GM23338 (cell line): Measurements from ENCODE around the gene TTC38. TPM values are rescaled to one million over a fixed set of nuclear protein-coding genes. Genes with fewer than 3 reads are reported as not detected.

Source experiments
- ATAC-seq: fragments of 200-7000 bp; cut with Tn5 transposase; 3 replicates; pipeline ENCODE4 v1.9.1; 2020
- DNase-seq: peaks from one replicate; pipeline ENCODE4 v3.0.0-alpha.2; 2015; ENCODE audit warnings: low spot score
- H2AFZ ChIP-seq: fragments of 200-600 bp; sonication (generic); 2 replicates; pipeline ENCODE4 v1.8.0; 2016; ENCODE audit warnings: antibody characterized with exemption, mild to moderate bottlenecking, moderate library complexity
- H3F3A ChIP-seq: fragments of 200-600 bp; sonication (generic); replicated peaks from 2 replicates; pipeline ENCODE4 v1.8.0; 2017; ENCODE audit warnings: antibody characterized with exemption, mixed run types, low read depth
- H3K27ac ChIP-seq: fragments of 200-600 bp; sonication (generic); 2 replicates; pipeline ENCODE4 v1.6.1; 2016; ENCODE audit warnings: low read depth
- H3K27me3 ChIP-seq: fragments of 200-600 bp; sonication (generic); 2 replicates; pipeline ENCODE4 v1.8.0; 2016; ENCODE audit warnings: mild to moderate bottlenecking, mixed run types, moderate library complexity; ENCODE audit not compliant: insufficient read depth
- H3K36me3 ChIP-seq: fragments of 200-600 bp; sonication (generic); 2 replicates; pipeline ENCODE4 v1.8.0; 2016; ENCODE audit warnings: mild to moderate bottlenecking; ENCODE audit not compliant: insufficient read depth
- H3K4me1 ChIP-seq: fragments of 200-600 bp; sonication (generic); 2 replicates; pipeline ENCODE4 v1.8.0; 2016; ENCODE audit warnings: mild to moderate bottlenecking, moderate library complexity; ENCODE audit not compliant: insufficient read depth
- H3K4me2 ChIP-seq: fragments of 200-600 bp; sonication (generic); 2 replicates; pipeline ENCODE4 v1.7.1; 2017; ENCODE audit warnings: mixed run types
- H3K4me3 ChIP-seq: fragments of 200-600 bp; sonication (generic); 2 replicates; pipeline ENCODE4 v1.6.1; 2016; ENCODE audit warnings: mixed run types
- H3K79me2 ChIP-seq: fragments of 200-600 bp; sonication (generic); replicated peaks from 2 replicates; pipeline ENCODE4 v1.8.0; 2017; ENCODE audit warnings: mild to moderate bottlenecking; ENCODE audit not compliant: insufficient read depth
- H3K9me2 ChIP-seq: fragments of 200-600 bp; sonication (generic); 2 replicates; pipeline ENCODE4 v1.8.0; 2017; ENCODE audit not compliant: insufficient read depth
- H4K20me1 ChIP-seq: fragments of 200-600 bp; sonication (generic); replicated peaks from 2 replicates; pipeline ENCODE4 v1.8.0; 2017; ENCODE audit warnings: mild to moderate bottlenecking; ENCODE audit not compliant: insufficient read depth
- H3K27ac Mint-ChIP-seq: 2 replicates; pipeline ENCODE4 v1.8.0; 2020; ENCODE audit warnings: inconsistent platforms, mild to moderate bottlenecking, moderate library complexity, mixed read lengths
- H3K27me3 Mint-ChIP-seq: 3 replicates; pipeline ENCODE4 v1.8.0; 2022; ENCODE audit warnings: low read depth, mild to moderate bottlenecking, moderate library complexity, mixed read lengths, inconsistent platforms; ENCODE audit not compliant: insufficient read depth, poor library complexity
- H3K36me3 Mint-ChIP-seq: 3 replicates; pipeline ENCODE4 v1.8.0; 2021; ENCODE audit warnings: low read depth, mild to moderate bottlenecking, inconsistent platforms, moderate library complexity, mixed read lengths
- H3K4me1 Mint-ChIP-seq: 3 replicates; pipeline ENCODE4 v1.8.0; 2020; ENCODE audit warnings: mild to moderate bottlenecking, inconsistent platforms, mixed read lengths
- H3K4me3 Mint-ChIP-seq: 3 replicates; pipeline ENCODE4 v1.8.0; 2021; ENCODE audit warnings: moderate library complexity, mild to moderate bottlenecking, inconsistent platforms, mixed read lengths
- H3K9me3 Mint-ChIP-seq: 3 replicates; pipeline ENCODE4 v1.8.0; 2020; ENCODE audit warnings: moderate library complexity, mild to moderate bottlenecking, inconsistent platforms, mixed read lengths
- CREB1 ChIP-seq: fragments of 250-450 bp; sonication (Bioruptor Pico); IDR thresholded peaks from 2 replicates; pipeline ENCODE4 v1.5.0; 2020; ENCODE audit warnings: low read depth, mild to moderate bottlenecking, moderate library complexity
- EZH2 ChIP-seq: fragments of 200-600 bp; sonication (generic); IDR thresholded peaks from one replicate; pipeline ENCODE4 v1.8.0; 2017; ENCODE audit warnings: antibody characterized with exemption, mild to moderate bottlenecking, low read depth; ENCODE audit not compliant: unreplicated experiment
- EZH2phosphoT487 ChIP-seq: fragments of 200-600 bp; sonication (generic); IDR thresholded peaks from one replicate; pipeline ENCODE4 v1.8.1; 2018; ENCODE audit warnings: antibody characterized with exemption; ENCODE audit not compliant: unreplicated experiment
- JUNB ChIP-seq: IDR thresholded peaks from one replicate; pipeline ENCODE4 v1.6.1; 2016; ENCODE audit warnings: antibody characterized with exemption; ENCODE audit not compliant: unreplicated experiment
- NANOG ChIP-seq: IDR thresholded peaks from 2 replicates; pipeline ENCODE4 v1.6.1; 2016; ENCODE audit warnings: antibody characterized with exemption, borderline replicate concordance
- POLR2AphosphoS5 ChIP-seq: IDR thresholded peaks from 2 replicates; pipeline ENCODE4 v1.6.1; 2016; ENCODE audit warnings: antibody characterized with exemption, low read depth
- STAT1 ChIP-seq: IDR thresholded peaks from one replicate; pipeline ENCODE4 v1.6.1; 2016; ENCODE audit warnings: antibody characterized with exemption; ENCODE audit not compliant: unreplicated experiment
- ZNF114 ChIP-seq: fragments of 250-450 bp; sonication (Bioruptor Pico); IDR thresholded peaks from 2 replicates; pipeline ENCODE4 v1.5.0; 2020; ENCODE audit warnings: mild to moderate bottlenecking, moderate library complexity
- ZNF331 ChIP-seq: fragments of 250-450 bp; sonication (Bioruptor Pico); IDR thresholded peaks from 2 replicates; pipeline ENCODE4 v1.5.0; 2020; ENCODE audit warnings: low read depth, mild to moderate bottlenecking, moderate library complexity
- polyA plus RNA-seq: library from polyadenylated mRNA; unstranded; fragments of >200 nt; fragmentation: Nextera tagmentation; extraction: Ambion mirVana; gene quantifications from 2 replicates; pipeline ENCODE4 v1.2.1, GENCODE V29; 2016
- total RNA-seq: library from RNA; depleted of rRNA; stranded (reverse); fragments of >200 nt; shearing (Covaris generic); gene quantifications from 2 replicates; pipeline ENCODE4 v1.2.3, GENCODE V29; 2014
- TF ChIP-seq, protein P1 (sequence below): IDR thresholded peaks from one replicate; pipeline ENCODE4 v1.6.1; 2018; ENCODE audit warnings: antibody characterized with exemption; ENCODE audit not compliant: unreplicated experiment
- TF ChIP-seq, protein P2 (sequence below): fragments of 250-450 bp; sonication (Bioruptor Pico); IDR thresholded peaks from 2 replicates; pipeline ENCODE4 v1.5.0; 2020; ENCODE audit warnings: mild to moderate bottlenecking, moderate library complexity
- TF ChIP-seq, protein P3 (sequence below): IDR thresholded peaks from 2 replicates; pipeline ENCODE4 v1.6.1; 2016; ENCODE audit warnings: antibody characterized with exemption
- TF ChIP-seq, protein P4 (sequence below), 2 experiments: fragments of 200-600 bp in 1 of 2; sonication (generic) in 1 of 2; conservative IDR thresholded peaks; 2 replicates each; pipeline versions ENCODE4 v1.5.1 to v1.6.1; 2016 to 2017; ENCODE audit warnings: antibody characterized with exemption in 2 of 2, low read depth in 2 of 2, mild to moderate bottlenecking in 2 of 2, moderate library complexity in 1 of 2

Gene TTC38
- total and polyA plus RNA-seq, 2 experiments from 2014 or later, result 11.8 to 46.6 TPM

DNA sequence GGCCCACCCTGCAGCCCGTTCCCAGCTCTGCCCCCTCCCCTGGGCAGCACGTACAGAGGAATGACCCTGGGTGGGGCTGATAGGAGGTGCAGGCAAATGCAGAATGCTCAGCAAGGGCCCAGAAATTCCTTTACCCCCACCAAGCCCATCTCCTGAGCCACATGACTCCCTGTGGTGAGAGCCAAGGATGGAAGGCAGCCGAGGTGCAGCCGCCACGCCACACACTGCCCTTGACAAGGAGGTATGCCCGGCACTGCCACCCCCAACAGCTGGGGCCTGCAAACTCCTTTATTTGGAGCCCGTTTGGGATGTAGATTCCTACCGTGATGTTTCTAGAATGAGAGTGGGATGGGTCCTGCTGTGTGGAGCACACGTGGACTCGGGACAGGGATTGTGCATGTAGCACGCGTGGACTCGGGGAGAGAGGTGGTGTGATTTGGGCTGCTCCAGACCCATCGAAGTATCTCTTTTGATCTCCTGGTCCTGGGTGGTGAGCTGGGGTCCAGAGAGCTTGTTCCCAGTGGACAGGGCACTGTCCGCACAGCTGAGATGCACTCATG is 41.8 kb downstream of the TTC38 start:
- peaks cover 13% of the 10 kb centered on the region; the same call in 1 of the 2 replicates for H4K20me1 ChIP-seq
- DNase-seq (no peak), ATAC-seq (no peak)
- peaks cover 27% of the 10 kb centered on the region for H3K36me3 Mint-ChIP-seq
- peaks cover 36% of the 10 kb centered on the region for H3K79me2 ChIP-seq
- H3K27ac Mint-ChIP-seq, result no peak overlapping the region
- H3K36me3 ChIP-seq, result no peaks in the 10 kb centered on the region; the same call in 1 of the 2 replicates
- no peak overlapping the region for H3K4me3 Mint-ChIP-seq
- peaks cover 2% of the 10 kb centered on the region for H3K27me3 Mint-ChIP-seq
- no peaks in the 10 kb centered on the region for H3K4me1 ChIP-seq
- no peaks in the 10 kb centered on the region for H3F3A ChIP-seq
- H3K4me1 Mint-ChIP-seq, result no peaks in the 10 kb centered on the region
- H3K4me3 ChIP-seq, result no peak overlapping the region
- TF ChIP-seq, protein P1, sequence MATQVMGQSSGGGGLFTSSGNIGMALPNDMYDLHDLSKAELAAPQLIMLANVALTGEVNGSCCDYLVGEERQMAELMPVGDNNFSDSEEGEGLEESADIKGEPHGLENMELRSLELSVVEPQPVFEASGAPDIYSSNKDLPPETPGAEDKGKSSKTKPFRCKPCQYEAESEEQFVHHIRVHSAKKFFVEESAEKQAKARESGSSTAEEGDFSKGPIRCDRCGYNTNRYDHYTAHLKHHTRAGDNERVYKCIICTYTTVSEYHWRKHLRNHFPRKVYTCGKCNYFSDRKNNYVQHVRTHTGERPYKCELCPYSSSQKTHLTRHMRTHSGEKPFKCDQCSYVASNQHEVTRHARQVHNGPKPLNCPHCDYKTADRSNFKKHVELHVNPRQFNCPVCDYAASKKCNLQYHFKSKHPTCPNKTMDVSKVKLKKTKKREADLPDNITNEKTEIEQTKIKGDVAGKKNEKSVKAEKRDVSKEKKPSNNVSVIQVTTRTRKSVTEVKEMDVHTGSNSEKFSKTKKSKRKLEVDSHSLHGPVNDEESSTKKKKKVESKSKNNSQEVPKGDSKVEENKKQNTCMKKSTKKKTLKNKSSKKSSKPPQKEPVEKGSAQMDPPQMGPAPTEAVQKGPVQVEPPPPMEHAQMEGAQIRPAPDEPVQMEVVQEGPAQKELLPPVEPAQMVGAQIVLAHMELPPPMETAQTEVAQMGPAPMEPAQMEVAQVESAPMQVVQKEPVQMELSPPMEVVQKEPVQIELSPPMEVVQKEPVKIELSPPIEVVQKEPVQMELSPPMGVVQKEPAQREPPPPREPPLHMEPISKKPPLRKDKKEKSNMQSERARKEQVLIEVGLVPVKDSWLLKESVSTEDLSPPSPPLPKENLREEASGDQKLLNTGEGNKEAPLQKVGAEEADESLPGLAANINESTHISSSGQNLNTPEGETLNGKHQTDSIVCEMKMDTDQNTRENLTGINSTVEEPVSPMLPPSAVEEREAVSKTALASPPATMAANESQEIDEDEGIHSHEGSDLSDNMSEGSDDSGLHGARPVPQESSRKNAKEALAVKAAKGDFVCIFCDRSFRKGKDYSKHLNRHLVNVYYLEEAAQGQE, result no peak
- no peak for TF ChIP-seq EZH2phosphoT487
- no peak for TF ChIP-seq STAT1
- TF ChIP-seq CREB1 (CRISPR knock-in tag), result no peak
- TF ChIP-seq, protein P2, sequence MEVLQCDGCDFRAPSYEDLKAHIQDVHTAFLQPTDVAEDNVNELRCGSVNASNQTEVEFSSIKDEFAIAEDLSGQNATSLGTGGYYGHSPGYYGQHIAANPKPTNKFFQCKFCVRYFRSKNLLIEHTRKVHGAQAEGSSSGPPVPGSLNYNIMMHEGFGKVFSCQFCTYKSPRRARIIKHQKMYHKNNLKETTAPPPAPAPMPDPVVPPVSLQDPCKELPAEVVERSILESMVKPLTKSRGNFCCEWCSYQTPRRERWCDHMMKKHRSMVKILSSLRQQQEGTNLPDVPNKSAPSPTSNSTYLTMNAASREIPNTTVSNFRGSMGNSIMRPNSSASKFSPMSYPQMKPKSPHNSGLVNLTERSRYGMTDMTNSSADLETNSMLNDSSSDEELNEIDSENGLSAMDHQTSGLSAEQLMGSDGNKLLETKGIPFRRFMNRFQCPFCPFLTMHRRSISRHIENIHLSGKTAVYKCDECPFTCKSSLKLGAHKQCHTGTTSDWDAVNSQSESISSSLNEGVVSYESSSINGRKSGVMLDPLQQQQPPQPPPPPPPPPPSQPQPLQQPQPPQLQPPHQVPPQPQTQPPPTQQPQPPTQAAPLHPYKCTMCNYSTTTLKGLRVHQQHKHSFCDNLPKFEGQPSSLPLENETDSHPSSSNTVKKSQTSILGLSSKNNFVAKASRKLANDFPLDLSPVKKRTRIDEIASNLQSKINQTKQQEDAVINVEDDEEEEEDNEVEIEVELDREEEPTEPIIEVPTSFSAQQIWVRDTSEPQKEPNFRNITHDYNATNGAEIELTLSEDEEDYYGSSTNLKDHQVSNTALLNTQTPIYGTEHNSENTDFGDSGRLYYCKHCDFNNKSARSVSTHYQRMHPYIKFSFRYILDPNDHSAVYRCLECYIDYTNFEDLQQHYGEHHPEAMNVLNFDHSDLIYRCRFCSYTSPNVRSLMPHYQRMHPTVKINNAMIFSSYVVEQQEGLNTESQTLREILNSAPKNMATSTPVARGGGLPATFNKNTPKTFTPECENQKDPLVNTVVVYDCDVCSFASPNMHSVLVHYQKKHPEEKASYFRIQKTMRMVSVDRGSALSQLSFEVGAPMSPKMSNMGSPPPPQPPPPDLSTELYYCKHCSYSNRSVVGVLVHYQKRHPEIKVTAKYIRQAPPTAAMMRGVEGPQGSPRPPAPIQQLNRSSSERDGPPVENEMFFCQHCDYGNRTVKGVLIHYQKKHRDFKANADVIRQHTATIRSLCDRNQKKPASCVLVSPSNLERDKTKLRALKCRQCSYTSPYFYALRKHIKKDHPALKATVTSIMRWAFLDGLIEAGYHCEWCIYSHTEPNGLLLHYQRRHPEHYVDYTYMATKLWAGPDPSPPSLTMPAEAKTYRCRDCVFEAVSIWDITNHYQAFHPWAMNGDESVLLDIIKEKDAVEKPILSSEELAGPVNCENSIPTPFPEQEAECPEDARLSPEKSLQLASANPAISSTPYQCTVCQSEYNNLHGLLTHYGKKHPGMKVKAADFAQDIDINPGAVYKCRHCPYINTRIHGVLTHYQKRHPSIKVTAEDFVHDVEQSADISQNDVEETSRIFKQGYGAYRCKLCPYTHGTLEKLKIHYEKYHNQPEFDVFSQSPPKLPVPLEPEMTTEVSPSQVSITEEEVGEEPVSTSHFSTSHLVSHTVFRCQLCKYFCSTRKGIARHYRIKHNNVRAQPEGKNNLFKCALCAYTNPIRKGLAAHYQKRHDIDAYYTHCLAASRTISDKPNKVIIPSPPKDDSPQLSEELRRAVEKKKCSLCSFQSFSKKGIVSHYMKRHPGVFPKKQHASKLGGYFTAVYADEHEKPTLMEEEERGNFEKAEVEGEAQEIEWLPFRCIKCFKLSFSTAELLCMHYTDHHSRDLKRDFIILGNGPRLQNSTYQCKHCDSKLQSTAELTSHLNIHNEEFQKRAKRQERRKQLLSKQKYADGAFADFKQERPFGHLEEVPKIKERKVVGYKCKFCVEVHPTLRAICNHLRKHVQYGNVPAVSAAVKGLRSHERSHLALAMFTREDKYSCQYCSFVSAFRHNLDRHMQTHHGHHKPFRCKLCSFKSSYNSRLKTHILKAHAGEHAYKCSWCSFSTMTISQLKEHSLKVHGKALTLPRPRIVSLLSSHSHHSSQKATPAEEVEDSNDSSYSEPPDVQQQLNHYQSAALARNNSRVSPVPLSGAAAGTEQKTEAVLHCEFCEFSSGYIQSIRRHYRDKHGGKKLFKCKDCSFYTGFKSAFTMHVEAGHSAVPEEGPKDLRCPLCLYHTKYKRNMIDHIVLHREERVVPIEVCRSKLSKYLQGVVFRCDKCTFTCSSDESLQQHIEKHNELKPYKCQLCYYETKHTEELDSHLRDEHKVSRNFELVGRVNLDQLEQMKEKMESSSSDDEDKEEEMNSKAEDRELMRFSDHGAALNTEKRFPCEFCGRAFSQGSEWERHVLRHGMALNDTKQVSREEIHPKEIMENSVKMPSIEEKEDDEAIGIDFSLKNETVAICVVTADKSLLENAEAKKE (CRISPR knock-in tag), result no peak
- TF ChIP-seq POLR2AphosphoS5, result no peak
- TF ChIP-seq, protein P3, sequence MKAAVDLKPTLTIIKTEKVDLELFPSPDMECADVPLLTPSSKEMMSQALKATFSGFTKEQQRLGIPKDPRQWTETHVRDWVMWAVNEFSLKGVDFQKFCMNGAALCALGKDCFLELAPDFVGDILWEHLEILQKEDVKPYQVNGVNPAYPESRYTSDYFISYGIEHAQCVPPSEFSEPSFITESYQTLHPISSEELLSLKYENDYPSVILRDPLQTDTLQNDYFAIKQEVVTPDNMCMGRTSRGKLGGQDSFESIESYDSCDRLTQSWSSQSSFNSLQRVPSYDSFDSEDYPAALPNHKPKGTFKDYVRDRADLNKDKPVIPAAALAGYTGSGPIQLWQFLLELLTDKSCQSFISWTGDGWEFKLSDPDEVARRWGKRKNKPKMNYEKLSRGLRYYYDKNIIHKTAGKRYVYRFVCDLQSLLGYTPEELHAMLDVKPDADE, result no peak
- TF ChIP-seq, protein P4, sequence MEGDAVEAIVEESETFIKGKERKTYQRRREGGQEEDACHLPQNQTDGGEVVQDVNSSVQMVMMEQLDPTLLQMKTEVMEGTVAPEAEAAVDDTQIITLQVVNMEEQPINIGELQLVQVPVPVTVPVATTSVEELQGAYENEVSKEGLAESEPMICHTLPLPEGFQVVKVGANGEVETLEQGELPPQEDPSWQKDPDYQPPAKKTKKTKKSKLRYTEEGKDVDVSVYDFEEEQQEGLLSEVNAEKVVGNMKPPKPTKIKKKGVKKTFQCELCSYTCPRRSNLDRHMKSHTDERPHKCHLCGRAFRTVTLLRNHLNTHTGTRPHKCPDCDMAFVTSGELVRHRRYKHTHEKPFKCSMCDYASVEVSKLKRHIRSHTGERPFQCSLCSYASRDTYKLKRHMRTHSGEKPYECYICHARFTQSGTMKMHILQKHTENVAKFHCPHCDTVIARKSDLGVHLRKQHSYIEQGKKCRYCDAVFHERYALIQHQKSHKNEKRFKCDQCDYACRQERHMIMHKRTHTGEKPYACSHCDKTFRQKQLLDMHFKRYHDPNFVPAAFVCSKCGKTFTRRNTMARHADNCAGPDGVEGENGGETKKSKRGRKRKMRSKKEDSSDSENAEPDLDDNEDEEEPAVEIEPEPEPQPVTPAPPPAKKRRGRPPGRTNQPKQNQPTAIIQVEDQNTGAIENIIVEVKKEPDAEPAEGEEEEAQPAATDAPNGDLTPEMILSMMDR (conservative IDR thresholded peaks at IDR 0.05; ENCODE audit: low read depth in 2 of 2), result no peak
- no peak for TF ChIP-seq ZNF331 (CRISPR knock-in tag)
- no peak for TF ChIP-seq NANOG
- TF ChIP-seq ZNF114 (CRISPR knock-in tag), result no peak
- TF ChIP-seq JUNB, result no peak
- TF ChIP-seq EZH2, result no peak
- H3K27ac ChIP-seq, result no peak overlapping the region
- H3K27me3 ChIP-seq, result no peaks in the 10 kb centered on the region
- H3K4me2 ChIP-seq, result no peak overlapping the region
- H2AFZ ChIP-seq, result no peak overlapping the region
- H3K9me3 Mint-ChIP-seq, result no peaks in the 10 kb centered on the region
- H3K9me2 ChIP-seq, result no peaks in the 10 kb centered on the region
